OCI-LY1 (cell line): ENCODE measurements around the gene ASIP.
"Not testable (repeated sequence)": the region's sequence is repeated elsewhere in the genome, so short reads cannot be mapped to it uniquely, and the experiment has no call there.

Source experiments
- H2AFZ ChIP-seq: fragments of 200-600 bp; sonication (generic), shearing (Covaris generic); 2 replicates; pipeline ENCODE4 v1.6.0; 2014; ENCODE audit warnings: antibody characterized with exemption, mild to moderate bottlenecking, low read length
- H3F3A ChIP-seq: fragments of 200-600 bp; sonication (generic), shearing (Covaris generic); 2 replicates; pipeline ENCODE4 v1.6.0; 2014; ENCODE audit warnings: mild to moderate bottlenecking, antibody characterized with exemption, low read length, moderate library complexity; ENCODE audit not compliant: insufficient read depth
- H3K27ac ChIP-seq: fragments of 200-600 bp; sonication (generic); 2 replicates; pipeline ENCODE4 v1.5.1; 2014; ENCODE audit warnings: low read length, mixed run types, mild to moderate bottlenecking, low read depth; ENCODE audit not compliant: poor library complexity, severe bottlenecking
- H3K27me3 ChIP-seq: fragments of 200-600 bp; sonication (generic); 2 replicates; pipeline ENCODE4 v1.6.0; 2014; ENCODE audit warnings: antibody characterized with exemption, mild to moderate bottlenecking, low read length, moderate library complexity; ENCODE audit not compliant: insufficient read depth
- H3K36me3 ChIP-seq: fragments of 200-600 bp; sonication (generic); 2 replicates; pipeline ENCODE4 v1.6.1; 2014; ENCODE audit warnings: mild to moderate bottlenecking, antibody characterized with exemption, low read length, moderate library complexity, mixed read lengths; ENCODE audit not compliant: insufficient read depth
- H3K4me1 ChIP-seq: fragments of 200-600 bp; sonication (generic); 2 replicates; pipeline ENCODE4 v1.5.1; 2014; ENCODE audit warnings: mild to moderate bottlenecking, low read length, moderate library complexity; ENCODE audit not compliant: insufficient read depth, severe bottlenecking
- H3K4me2 ChIP-seq: fragments of 200-600 bp; sonication (generic), shearing (Covaris generic); 2 replicates; pipeline ENCODE4 v1.6.1; 2014; ENCODE audit warnings: low read length
- H3K4me3 ChIP-seq: fragments of 200-600 bp; sonication (generic); 2 replicates; pipeline ENCODE4 v1.5.1; 2014; ENCODE audit warnings: low read length, low read depth, mild to moderate bottlenecking, mixed read lengths; ENCODE audit not compliant: poor library complexity, severe bottlenecking
- H3K79me2 ChIP-seq: fragments of 200-600 bp; shearing (Covaris generic); 2 replicates; pipeline ENCODE4 v1.6.1; 2016; ENCODE audit warnings: mixed run types, low read length, mixed read lengths; ENCODE audit not compliant: insufficient read depth
- H3K9ac ChIP-seq: fragments of 200-600 bp; sonication (generic), shearing (Covaris generic); 2 replicates; pipeline ENCODE4 v1.6.1; 2014; ENCODE audit warnings: mild to moderate bottlenecking, low read length, mixed read lengths
- H3K9me2 ChIP-seq: fragments of 200-600 bp; sonication (generic), shearing (Covaris generic); 2 replicates; pipeline ENCODE4 v1.6.1; 2014; ENCODE audit warnings: low read depth, mild to moderate bottlenecking, low read length, mixed read lengths
- H3K9me3 ChIP-seq: fragments of 200-600 bp; shearing (Covaris generic); 2 replicates; pipeline ENCODE4 v1.6.1; 2014; ENCODE audit warnings: low read length, mixed read lengths
- H4K20me1 ChIP-seq: fragments of 200-600 bp; sonication (generic), shearing (Covaris generic); 2 replicates; pipeline ENCODE4 v1.6.0; 2016; ENCODE audit warnings: mild to moderate bottlenecking, low read length; ENCODE audit not compliant: insufficient read depth
- EZH2 ChIP-seq: fragments of 200-600 bp; sonication (generic), shearing (Covaris generic); IDR thresholded peaks from 2 replicates; pipeline ENCODE4 v1.8.0; 2017; ENCODE audit warnings: borderline replicate concordance, mixed run types, mild to moderate bottlenecking, antibody characterized with exemption, low read length, moderate library complexity, mixed read lengths
- TF ChIP-seq, protein P1 (sequence below): fragments of 200-600 bp; sonication (generic), shearing (Covaris generic); IDR thresholded peaks from 2 replicates; pipeline ENCODE4 v1.5.1; 2017; ENCODE audit warnings: mild to moderate bottlenecking, antibody characterized with exemption, low read length, moderate library complexity, mixed read lengths

ASIP gene

DNA sequence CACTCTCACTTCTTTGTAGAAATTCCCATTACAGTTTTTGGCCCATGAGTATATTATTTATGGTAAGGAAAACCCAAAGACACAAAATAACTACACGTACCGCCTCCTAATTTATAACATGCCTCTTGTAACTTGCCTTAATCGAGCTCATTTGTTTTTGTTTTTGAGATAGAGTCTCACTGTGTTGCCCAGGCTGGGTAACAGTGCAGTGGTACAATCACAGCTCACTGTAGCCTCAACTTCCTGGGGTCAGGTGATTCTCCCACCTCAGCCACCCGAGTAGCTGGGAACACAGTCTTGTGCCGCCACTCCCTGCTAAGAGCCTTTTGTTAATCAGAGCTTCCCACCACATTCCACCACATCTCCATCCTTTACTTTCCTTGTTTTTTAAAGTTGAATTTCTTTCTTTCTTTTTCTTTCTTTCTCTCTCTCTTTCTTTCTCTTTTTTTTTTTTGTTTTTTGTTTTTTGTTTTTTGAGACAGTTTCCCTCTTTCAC is 15.5 kb downstream of the ASIP start:
- Histone ChIP-seq H3K27me3 (no peaks in the 10 kb centered on the region), H3F3A (no peaks in the 10 kb centered on the region), H3K4me2 (no peak overlapping the region), H4K20me1 (no peaks in the 10 kb centered on the region), H2AFZ (no peak overlapping the region), H3K9me2 (no peaks in the 10 kb centered on the region), H3K9ac (no peak overlapping the region), H3K4me3 (no peak overlapping the region), H3K4me1 (no peaks in the 10 kb centered on the region), H3K27ac (no peak overlapping the region), H3K9me3 (no peaks in the 10 kb centered on the region), H3K36me3 (no peaks in the 10 kb centered on the region), H3K79me2 (no peaks in the 10 kb centered on the region)
- TF ChIP-seq EZH2 = no peak
- TF ChIP-seq, protein P1, sequence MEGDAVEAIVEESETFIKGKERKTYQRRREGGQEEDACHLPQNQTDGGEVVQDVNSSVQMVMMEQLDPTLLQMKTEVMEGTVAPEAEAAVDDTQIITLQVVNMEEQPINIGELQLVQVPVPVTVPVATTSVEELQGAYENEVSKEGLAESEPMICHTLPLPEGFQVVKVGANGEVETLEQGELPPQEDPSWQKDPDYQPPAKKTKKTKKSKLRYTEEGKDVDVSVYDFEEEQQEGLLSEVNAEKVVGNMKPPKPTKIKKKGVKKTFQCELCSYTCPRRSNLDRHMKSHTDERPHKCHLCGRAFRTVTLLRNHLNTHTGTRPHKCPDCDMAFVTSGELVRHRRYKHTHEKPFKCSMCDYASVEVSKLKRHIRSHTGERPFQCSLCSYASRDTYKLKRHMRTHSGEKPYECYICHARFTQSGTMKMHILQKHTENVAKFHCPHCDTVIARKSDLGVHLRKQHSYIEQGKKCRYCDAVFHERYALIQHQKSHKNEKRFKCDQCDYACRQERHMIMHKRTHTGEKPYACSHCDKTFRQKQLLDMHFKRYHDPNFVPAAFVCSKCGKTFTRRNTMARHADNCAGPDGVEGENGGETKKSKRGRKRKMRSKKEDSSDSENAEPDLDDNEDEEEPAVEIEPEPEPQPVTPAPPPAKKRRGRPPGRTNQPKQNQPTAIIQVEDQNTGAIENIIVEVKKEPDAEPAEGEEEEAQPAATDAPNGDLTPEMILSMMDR = no peak

DNA sequence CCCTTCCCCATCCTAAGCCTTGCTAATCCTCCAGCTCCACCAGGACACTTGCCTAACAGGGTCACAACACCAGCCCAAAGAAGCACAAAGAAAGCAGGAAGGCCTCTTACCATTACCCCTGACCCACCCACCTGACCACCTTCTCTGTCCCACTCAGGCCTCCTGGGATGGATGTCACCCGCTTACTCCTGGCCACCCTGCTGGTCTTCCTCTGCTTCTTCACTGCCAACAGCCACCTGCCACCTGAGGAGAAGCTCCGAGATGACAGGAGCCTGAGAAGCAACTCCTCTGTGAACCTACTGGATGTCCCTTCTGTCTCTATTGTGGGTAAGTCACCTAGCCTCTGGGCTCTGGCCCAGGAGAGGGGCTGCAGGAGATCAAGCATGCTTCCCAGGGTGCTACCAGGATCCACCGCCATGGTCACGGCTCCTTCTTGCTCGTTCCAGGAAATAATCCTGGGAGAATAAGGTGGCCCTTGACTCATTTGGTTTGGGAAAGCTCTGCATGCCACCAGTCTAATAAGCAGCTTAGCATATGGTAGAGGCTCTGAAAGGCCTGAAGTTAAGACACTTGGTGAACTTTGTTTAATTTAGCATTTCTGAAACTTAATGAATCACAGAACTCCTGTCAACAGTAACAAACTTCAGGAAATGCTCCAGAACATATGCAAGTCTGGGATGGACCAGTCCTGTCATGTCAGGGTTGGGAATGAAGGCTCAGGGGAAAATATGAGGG is 19.2 kb downstream of the ASIP start:
- Histone ChIP-seq H3K4me3 (no peak overlapping the region), H3K36me3 (0 out of 2 replicates have a peak, but pooled peaks cover 3% of the 10 kb centered on the region), H3K79me2 (no peaks in the 10 kb centered on the region), H4K20me1 (no peaks in the 10 kb centered on the region), H3K4me1 (no peaks in the 10 kb centered on the region), H3K27me3 (no peaks in the 10 kb centered on the region), H3F3A (no peaks in the 10 kb centered on the region), H3K9ac (no peak overlapping the region), H3K4me2 (no peak overlapping the region), H3K27ac (no peak overlapping the region), H3K9me2 (no peaks in the 10 kb centered on the region), H3K9me3 (no peaks in the 10 kb centered on the region), H2AFZ (no peak overlapping the region)
- TF ChIP-seq, protein P1 = no peak
- no peak for TF ChIP-seq EZH2

DNA sequence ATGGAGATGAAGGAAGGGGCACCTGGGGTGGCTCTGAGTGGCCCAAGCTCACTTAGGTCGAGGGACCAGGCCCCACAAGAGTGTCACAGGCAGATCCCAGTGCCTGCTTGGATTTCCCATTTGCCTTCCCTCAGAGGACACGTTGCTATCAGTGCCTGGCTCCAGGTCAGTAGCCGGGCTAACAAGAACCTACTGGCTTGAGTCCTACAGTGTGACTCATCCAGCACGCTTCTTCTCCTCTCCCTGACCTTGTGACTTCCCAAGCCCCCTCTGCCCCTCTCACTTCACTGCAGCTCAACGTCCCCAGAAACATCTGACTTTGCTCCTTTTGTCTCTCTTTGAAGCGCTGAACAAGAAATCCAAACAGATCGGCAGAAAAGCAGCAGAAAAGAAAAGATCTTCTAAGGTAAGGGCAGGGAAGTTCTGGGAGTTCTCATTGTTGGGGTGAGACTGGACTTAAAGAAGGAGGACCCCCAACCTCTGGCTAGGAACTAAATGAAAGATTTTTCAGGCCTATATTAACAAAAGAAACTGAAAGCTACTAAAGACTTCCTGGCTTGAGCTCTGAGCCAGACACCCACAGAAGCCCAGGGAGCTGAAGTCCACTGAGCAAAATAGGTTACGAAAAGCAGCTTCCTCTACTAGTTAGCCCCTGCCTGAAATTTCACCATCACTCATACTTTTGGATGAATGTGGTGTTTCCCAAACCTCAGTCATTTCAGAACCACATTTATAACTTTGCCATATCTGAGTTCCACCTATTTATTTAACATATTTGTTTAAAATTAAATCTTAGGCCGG is 21.5 kb downstream of the ASIP start:
- no peaks in the 10 kb centered on the region for H3K79me2 ChIP-seq
- H3K27ac ChIP-seq = no peak overlapping the region
- H3K4me3 ChIP-seq = no peak overlapping the region
- H3K9me3 ChIP-seq = no peaks in the 10 kb centered on the region
- H3K4me1 ChIP-seq = no peaks in the 10 kb centered on the region
- no peak overlapping the region for H2AFZ ChIP-seq
- H3F3A ChIP-seq = no peaks in the 10 kb centered on the region
- H3K36me3 ChIP-seq = 0 out of 2 replicates have a peak, but pooled peaks cover 3% of the 10 kb centered on the region
- H3K9ac ChIP-seq = no peak overlapping the region
- H3K9me2 ChIP-seq = no peaks in the 10 kb centered on the region
- no peak for TF ChIP-seq EZH2
- TF ChIP-seq, protein P1 = no peak
- no peaks in the 10 kb centered on the region for H4K20me1 ChIP-seq
- H3K4me2 ChIP-seq = no peak overlapping the region
- H3K27me3 ChIP-seq = no peaks in the 10 kb centered on the region

DNA sequence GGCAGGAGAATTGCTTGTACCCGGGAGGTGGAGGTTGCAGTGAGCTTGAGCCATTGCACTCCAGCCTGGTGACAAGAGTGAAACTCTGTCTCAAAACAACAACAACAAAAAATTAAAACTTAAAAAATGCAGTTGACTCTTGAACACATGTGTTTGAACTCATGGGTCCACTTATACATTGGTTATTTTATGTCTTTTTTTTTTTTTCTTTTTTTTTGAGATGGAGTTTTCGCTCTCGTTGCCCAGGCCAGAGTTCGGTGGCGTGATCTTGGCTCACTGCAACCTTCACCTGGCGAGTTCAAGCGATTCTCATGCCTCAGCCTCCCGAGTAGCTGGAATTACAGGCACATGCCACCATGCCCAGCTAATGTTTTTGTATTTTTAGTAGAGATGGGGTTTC is 22.2 kb downstream of the ASIP start:
- not testable (repeated sequence) for H3K4me2 ChIP-seq, H3K9me2 ChIP-seq, H3K4me1 ChIP-seq, H3K9me3 ChIP-seq, H3F3A ChIP-seq, H3K27me3 ChIP-seq, H2AFZ ChIP-seq, H3K36me3 ChIP-seq, H4K20me1 ChIP-seq, H3K4me3 ChIP-seq, H3K9ac ChIP-seq, H3K27ac ChIP-seq, H3K79me2 ChIP-seq
